SU-DHL-6 (cell line): ENCODE data around the gene EPHA3.

Experiments
- CTCF ChIP-seq: fragments of 200-600 bp; sonication (generic); IDR thresholded peaks from one replicate; pipeline ENCODE4 v1.5.1; 2017; ENCODE audit warnings: antibody characterized with exemption, mild to moderate bottlenecking, low read length, moderate library complexity; ENCODE audit not compliant: insufficient read depth, poor library complexity, severe bottlenecking
- EZH2phosphoT487 ChIP-seq: fragments of 200-600 bp; sonication (generic), shearing (Covaris generic); conservative IDR thresholded peaks from 2 replicates; pipeline ENCODE4 v1.6.1; 2018; ENCODE audit warnings: mild to moderate bottlenecking, antibody characterized with exemption, low read length, moderate library complexity, mixed read lengths

DNA sequence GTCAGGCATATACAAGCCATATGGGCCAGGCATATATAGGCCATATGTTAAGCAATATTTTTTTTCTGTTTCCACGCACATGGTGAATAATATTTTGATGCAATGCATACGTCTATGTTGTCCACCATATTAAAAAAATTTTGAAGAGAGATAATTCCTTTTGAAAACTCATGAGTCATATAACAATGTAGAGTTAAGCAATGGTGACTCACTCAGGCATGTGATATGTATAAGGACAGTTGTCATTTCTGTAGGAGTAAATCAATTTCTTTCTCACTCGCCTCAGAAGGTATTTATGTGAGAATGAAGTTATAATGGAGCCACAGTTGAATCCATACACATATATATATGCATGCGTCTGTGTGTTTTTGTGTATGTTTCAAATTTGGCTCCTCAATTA, 272.6 kb downstream of the EPHA3 start:
- TF ChIP-seq CTCF: no peak
- TF ChIP-seq EZH2phosphoT487: no peak
